Erythroblast (primary cell): ENCODE results near the gene PLEKHH2.

Source experiments
- GATA1 ChIP-seq: IDR thresholded peaks from 2 replicates; pipeline ENCODE4 v1.6.1; 2011; ENCODE audit warnings: low read depth, mild to moderate bottlenecking, control low read depth, low read length, moderate library complexity
- POLR2A ChIP-seq: IDR thresholded peaks from 2 replicates; pipeline ENCODE4 v1.6.1; 2011; ENCODE audit warnings: mild to moderate bottlenecking, low read length

GRCh38 chr2:43727634-43728014 is 90.6 kb downstream of the PLEKHH2 start:
- no peak for TF ChIP-seq POLR2A
- TF ChIP-seq GATA1, result no peak
